ENCODE data around the gene IL23A.
"Not testable (repeated sequence)": the region's sequence is repeated elsewhere in the genome, so short reads cannot be mapped to it uniquely, and the experiment has no call there.

IL23A gene, protein sequence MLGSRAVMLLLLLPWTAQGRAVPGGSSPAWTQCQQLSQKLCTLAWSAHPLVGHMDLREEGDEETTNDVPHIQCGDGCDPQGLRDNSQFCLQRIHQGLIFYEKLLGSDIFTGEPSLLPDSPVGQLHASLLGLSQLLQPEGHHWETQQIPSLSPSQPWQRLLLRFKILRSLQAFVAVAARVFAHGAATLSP

DNA sequence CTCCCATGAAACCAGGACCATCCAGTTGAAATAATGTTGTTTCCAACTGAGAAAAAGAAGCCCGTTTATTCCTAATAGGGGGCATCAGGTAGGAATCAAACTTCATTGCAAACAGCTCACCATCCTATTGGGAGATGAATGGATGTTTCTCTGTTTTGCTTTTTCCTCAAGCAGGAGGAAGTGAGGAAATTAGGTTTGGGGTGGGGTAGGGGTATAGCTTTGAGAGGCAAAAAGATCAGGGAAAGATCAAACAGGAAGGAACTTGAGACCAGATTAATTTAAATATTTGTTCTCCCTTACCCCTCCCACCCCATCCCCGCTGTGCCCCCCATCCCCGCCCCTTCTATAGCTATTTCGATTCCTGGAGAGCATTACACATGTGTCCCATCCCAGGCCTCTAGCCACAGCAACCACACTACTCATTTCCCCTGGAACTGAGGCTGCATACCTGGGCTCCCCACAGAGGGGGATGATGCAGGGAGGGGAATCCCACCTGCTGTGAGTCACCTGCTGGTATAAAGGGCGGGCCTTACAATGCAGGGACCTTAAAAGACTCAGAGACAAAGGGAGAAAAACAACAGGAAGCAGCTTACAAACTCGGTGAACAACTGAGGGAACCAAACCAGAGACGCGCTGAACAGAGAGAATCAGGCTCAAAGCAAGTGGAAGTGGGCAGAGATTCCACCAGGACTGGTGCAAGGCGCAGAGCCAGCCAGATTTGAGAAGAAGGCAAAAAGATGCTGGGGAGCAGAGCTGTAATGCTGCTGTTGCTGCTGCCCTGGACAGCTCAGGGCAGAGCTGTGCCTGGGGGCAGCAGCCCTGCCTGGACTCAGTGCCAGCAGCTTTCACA, at the start of gene IL23A:
TSS of gene IL23A (plus strand) at position 577 of the 850 bp plus-strand sequence. CDS start at position 738, 161 bp downstream.
- peak; percentile 88 to 90 for DNase-seq

DNA sequence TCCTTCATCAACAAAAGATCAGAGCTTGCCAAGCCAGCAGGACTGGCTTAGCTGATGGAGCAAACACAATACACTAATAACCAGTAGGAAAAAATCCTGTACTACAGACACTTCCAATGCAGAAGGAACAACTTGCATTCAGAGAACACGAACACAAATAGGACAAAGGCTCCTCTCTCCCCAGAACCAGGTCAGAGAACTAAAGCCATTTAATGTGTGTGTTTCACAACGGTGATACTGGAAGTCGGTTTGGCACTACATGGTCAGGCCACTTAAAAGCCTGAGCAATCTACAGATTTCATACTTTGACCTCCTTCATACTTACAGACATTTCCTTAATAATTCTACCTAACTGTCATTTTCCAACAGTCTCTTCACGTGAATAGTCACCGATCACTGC, 44.9 kb upstream of the IL23A start:
- DNase-seq, result no peak

DNA sequence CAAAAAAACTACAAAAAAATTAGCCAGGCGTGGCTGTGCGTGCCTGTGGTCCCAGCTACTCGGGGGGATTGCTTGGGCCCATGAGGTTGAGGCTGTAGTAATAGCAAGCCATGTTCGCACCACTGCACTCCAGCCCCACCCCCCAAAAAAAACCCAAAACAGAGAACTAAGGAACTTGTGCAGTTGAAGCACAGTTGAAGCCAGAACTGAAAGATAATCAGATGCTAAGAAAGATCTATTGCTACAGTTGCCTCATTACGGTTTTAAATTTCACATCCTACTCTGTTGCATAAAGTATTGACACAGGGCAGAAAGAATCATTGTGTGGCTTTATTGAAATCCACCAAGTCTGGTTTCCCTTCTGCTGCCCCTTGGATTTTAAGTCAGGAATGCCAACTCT, 42.4 kb upstream of the IL23A start:
- DNase-seq, result no peak

DNA sequence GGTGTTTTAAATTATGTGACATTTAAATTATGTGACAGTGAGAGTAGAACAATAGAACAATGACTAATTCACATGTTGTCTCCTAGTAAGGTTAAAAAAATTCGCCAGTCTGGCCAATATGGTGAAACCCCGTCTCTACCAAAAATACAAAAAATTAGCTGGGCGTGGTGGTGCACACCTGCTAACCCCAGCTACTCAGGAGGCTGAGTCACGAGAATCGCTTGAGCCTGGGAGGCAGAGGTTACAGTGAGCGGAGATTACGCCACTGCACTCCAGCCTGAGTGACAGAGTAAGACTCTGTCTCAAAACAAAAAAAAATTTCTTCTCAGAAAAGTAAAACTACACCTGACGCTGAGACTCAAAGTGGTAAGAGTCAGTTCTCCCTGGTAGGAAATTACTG, 41.3 kb upstream of the IL23A start:
- DNase-seq, result no peak

DNA sequence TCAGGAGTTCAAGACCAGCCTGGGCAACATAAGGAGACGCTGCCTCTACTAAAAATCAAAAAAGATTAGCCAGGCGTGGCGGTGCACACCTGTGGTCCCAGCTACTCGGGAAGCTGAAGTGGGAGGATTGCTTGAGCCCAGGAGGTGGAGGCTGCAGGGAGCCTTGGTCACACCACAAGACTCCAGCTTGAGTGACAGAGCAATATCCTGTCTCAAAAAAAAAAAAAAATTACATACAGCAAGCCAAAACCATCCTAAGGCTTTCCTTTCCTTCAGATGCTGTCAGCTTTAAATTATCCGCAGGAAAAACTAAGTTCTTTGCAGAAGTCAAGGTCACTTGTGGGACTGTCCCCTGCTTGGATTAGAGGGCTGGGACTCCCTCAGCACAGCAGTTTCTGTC, 39.9 kb upstream of the IL23A start:
- DNase-seq, result no peak

DNA sequence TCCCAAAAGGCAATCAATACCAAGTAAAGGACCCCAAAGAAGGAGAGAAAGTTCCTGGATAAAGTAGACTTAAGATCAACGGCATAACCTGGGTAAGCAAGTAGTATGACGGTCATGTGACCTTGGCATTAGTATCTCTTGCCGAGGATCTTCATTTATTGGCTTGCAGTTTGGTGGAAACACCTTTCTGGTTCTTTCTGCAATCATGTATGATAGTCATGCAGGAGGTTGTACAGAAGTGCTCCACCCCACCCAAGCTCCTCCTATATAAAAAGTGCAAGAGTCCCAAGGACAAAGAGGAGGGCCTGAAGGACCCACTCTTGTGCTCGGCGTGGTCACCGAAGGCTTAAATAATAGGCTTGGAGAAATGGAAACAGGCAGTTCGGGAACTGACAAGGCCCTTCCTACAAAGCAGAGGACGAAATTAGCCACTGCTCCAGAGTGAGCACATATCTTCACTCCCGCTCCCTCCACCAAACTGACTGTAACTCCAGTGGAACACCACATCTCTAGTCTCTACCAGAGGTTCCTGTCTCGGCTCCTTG, 39.3 kb upstream of the IL23A start:
- DNase-seq, result no peak

DNA sequence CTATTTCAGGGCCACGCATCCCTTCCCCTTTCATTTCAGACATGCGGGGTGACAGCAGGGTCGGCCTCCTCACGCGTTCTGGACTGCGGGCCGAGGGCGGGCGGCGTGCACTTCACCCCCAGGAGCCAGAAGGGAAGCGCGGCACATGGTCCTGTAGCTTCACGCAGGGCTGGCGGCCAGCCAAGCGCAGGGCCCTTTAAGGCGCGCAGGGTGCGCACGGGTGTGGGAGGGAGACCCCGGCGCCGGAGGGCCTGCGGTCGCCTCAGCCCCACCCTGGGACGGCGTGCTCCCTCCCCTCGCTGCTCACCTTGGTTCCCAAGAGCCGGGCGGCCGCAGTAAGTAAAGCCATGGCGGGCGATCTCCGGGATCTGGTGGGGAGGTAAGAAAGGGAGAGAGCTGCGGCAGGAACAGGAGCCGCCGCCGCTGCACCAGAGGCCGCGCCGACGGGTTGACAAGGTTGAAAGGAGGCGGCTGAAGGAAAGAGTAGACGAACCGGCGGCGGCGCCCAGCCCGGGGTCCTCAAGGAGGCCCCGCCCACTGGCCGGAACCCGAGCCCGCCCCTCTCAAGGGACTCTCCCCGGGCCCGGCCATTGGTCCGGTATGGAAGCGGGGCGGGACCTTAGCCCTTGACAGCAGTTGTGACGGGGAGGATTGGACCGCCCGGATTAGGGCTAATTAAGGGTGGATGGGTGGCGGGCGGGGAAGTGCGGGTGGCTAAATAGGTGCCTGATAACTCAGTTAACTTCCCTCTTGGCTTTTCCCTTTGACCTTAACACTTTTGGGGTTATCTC, 38.6 kb upstream of the IL23A start, which contains the start of gene CS:
TSS of gene CS (minus strand) at position 478 of the 791 bp plus-strand sequence. CDS start at position 349, 129 bp downstream.
- peak; percentile 98 to 99 for DNase-seq

DNA sequence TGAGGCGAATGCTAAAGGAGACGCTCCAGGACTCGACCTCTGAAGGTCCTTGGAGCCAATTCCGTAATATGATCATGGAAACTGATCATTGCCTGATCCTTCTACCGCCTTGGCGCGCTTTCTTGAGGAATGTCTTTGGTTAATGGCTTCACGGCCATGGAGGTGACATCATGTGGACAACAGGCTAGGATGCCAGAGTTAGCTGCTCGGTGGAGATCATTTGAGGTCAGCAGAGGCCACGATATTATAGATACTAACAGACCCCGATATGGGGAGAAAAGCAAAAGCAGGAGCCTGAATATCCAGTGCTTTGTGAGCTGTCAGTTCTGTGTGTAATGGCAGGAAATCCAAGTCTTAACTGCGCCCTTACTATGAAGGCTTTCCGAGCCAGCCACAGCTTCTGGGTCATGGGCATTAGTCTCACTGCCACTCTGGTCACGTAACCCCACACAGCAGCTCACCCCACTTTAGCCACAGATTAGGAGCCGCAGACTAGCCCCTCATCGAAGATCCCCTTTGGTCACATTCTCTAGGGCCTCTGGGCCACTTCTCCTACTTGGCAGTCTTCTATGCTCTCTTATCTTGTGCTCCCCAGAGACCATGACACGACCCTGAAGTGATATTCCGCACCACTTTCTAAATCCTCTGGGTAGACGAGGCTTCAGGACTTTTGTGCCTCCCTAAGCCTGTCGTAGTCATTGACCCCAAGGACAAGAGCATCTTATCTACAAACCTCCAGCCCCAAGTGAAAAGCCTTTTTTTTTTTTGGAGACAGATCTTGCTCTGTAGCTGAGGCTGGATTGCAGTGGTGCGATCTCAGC, 37.8 kb upstream of the IL23A start:
- DNase-seq, result peak; percentile 23 to 29

DNA sequence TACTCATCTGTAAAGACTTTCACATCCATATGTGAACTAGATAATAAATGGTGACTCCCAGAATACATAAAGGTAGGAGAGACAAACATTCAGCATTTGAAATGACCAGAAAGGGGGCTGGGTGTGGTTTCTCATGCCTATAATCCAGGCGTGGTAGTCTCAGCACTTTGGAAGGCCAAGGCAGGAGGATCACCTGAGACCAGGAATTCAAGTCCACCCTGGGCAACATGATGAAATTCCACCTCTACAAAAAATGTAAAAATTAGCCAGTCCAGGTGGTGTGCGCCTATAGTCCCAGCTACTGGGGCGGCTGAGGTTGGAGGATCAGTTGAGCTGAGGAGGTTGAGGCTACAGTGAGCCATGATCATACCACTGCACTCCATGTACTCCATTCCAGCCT, 34.4 kb upstream of the IL23A start:
- no peak for DNase-seq

DNA sequence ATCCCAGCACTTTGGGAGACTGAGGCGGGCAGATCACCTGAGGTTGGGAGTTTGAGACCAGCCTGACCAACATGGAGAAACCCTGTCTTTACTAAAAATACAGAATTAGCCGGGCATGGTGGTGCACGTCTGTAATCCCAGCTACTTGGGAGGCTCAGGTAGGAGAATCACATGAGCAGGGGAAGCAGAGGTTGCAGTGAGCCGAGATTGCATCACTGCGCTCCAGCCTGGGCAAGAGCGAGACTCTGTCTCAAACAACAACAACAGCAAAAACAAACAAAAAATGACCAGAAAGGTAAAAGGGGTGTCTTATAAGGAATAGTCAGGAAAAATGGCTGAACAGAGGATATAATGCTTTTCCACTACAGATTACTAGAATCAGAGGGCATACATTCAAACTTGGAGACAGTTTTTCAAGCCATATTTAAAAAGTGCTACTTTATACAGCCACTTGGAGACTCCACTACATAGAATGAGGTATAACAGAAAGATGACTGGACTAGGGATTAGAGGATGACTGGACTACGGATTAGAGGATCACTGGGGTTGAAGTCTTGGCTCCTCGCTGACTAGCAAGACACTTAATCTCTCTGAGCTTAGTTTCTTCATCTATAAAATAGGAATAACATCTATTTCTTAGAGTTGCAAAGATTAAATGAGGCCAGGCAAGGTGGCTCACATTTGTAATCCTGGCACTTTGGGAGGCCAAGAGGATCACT, 33.7 kb upstream of the IL23A start:
- no peak for DNase-seq

DNA sequence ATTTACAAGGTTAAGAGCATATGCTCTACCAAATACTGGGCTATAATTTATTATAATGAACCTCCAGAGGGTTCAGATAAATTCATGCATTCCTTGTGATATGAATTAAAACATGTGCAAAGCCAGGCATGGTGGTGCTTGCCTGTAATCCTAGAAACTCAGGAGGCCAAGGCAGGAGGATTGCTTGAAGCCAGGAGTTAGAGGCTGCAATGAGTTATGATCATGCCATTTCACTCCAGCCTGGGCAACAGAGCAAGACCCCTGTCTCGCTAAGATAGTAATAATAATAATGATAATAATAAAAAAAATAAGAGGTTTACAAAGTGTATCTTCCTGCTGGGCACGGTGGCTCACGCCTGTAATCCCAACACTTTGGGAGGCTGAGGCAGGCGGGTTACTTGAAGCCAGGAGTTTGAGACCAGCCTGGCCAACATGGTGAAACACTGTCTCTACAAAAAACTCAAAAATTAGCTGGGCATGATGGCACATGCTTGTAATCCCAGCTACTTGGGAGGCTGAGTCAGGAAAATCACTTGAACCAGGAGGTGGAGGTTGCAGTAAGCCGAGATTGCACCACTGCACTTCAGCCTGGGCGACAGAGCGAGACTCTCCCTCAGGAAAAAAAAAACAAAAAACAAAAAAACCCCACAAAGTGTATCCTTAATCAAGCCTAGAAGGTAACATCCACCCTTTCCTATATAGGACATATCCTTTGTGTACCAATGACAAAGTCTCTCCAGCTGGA, 31.3 kb upstream of the IL23A start:
- DNase-seq, result no peak

DNA sequence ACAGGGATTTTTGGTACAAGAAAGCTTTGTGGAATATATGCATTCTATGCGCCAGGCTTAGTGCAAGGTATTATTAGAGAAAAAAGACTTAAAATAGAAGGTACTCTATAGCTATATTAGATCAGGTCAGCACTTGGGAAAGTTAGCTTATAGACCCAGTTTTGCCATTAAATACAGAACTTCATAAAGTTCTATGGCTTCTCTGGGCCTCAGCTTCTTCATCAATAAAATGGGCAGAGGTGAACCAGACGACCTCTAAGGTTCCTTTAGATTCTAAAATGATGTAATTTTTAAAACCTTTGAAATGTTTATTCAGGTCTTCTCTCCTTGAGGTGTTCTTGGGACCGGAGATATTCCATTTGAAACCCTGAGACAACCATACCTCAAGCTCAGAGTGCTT, 30.0 kb upstream of the IL23A start:
- no peak for DNase-seq

DNA sequence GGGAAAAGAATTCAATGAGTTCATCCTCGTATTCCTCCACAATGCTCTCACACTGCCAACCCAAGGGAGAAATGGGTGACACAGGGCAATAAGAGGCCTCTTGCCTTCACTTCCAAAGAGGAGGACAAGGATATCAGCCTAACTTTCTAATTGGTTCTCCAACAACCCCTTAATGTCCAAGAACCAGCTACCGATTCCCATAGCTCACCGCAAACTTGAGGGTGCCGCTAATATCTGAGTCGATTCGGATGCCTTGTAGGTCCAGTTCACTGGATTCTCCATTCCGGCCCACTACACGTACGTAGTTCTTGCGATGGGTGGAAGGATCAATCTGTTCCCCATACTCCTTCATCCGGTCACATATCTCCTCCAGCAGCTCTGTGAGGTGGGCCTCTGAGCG, 27.7 kb upstream of the IL23A start:
- no peak for DNase-seq

DNA sequence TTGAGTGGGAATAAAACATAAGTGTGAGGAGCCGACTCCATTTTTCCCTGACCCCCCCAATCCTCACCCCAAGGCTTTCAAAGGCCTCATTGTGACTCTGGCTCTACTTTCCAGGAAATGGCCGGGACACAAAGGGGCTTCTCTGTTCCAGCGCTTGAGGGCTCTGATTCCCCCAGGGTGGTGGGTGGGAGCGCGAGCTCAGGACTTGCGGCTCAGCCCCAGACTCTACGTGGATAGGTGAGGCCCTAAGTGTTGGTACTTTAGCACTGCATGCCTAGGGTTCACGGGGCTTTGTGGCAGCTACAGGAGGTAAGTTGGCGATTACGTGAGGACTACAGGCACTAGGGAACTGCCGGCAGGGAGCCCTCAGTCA, 23.4 kb upstream of the IL23A start:
- peak in 1 of 2 experiments; percentile 51 for DNase-seq

DNA sequence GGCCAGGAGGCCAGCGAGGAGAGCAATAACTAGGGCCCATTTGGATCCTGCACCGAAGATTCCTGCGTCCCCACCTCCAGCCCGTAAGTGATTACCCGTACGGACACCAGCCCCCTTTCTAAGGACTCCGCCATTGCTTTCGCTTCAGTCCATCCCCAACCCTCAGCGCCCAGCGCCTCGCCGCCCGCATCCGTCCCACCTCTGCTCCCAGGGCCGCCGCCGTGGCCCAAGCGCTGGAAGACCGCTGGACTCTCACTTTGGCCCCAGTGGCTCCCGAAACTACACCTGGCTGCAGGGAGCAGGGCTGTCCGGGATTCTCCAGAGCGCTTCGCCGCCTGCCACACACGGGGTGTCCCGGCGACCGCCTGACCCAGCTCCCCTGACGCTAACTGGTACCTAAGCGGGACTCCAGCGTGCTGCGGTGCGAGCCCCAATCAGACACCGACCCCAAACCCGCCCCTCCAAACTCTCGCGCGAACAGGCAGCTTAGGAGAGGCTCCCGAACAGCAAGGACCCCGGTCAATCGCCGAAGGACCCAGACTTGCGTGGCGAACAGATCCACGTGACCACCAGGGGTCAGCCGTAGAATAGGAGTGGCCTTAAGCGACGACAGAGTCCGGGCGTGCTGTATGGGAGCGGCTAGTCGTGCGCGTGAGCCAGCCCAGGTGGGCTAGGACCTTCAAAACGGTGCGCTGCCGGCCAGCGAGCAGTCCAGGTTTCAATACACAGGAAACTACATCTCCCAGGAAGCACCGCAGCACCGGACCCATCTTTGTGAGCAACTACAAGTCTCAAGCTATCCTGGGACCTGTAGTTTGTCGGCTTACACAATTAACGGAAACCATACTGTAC, 22.8 kb upstream of the IL23A start, which contains the start of gene CNPY2:
TSS of gene CNPY2 (minus strand) at position 367 of the 852 bp plus-strand sequence. CDS start 771 bp downstream, outside the sequence.
- peak; percentile 97 for DNase-seq

DNA sequence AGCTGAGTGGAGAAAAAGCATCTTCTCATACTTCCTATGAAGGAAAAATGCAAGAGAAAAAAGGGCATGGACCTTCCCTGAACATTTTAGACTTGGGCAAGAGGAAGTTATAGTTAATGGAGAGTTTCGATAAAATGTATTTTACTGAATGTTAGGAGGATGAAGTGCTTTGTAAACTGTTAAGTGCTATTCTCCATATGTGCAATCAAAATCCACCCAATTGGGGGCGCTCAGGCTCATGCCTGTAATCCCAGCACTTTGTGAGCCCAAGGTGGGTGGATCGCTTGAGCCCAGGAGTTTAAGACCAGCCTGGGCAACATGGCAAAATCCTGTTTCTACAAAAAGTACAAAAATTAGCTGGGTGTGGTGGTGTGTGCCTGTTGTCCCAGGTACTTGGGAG, 21.0 kb upstream of the IL23A start:
- no peak for DNase-seq

DNA sequence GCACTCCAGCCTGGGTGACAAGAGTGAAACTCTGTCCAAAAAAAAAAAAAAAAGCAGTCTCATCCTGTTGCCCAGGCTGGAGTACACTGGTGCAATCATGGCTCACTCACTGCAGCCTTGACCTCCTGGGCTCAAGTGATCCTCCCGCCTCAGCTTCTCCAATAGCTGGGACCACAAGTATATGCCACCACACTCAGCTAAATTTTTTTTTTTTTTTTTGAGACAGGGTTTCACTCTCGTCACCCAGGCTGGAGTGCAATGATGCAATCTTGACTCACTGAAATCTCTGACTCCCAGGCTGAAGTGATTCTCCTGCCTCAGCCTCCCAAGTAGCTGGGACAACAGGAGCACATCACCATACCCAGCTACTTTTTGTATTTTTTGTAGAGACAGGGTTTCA, 17.7 kb upstream of the IL23A start:
- DNase-seq, result no peak

DNA sequence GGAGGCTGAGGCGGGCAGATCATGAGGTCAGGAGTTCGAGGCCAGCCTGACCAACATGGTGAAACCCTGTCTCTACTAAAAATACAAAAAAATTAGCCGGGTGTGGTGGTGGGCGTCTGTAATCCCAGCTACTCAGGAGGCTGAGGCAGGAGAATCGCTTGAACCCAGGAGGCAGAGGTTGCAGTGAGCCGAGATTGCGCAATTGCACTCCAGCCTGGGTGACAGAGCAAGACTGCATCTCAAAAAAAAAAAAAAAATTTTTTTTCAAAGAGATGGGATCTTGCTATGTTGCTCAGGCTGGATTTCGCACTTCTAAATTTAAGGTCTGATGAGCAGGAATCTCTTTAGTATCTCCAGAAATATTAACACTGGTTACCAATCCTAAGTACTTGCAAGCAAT, 17.1 kb upstream of the IL23A start:
- not testable (repeated sequence) for DNase-seq

DNA sequence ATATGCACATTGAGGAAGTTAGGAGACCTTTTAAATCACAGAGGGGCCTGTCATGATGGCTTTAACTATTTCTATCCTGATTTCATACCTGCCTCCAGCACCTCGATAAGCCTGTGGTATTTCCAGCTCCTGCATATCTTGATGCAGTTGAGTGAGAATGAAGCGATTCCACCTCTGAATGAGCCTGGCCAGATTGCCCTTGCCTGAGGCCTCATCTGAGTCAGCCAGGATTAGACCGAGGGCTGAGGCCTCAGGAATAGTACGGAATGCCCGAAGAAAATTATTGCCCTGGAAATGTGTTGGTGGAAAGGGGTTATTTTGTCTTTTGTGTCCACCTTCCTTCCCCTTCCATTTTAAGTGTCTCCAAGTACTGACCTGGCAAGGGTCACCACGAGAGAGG, 14.5 kb upstream of the IL23A start:
- no peak for DNase-seq

DNA sequence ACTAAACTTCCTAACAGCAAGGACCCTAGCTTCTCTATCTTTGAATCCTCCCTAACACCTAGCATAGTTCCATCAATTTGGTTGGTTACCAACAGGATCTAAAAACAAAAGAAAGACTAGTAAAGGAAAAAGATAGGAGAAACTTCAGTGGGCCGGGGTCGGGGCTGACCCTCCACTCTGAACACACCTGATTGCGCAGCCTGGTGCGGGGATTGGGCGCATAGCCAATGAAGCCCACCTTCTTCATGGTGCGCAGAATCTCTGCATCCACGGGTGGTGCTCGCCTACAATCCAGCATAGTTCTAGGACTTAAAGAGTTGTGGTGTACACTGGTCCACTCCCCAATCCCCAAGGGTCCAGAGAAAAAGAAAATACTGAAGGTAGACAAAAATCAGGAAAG, 12.6 kb upstream of the IL23A start:
- no peak for DNase-seq

Data from activated T-cell treated with anti-CD3 and anti-CD28 coated beads, Interleukin-2, amount 50 U/mL, for 48 hours (primary cell).